ENCODE measurements around the gene SOX12. TPM values are rescaled to one million over a fixed set of nuclear protein-coding genes. Genes with fewer than 3 reads are reported as not detected.

SOX12 gene
- total RNA-seq, 2 experiments from 2014 or later: 11.6 to 11.9 TPM

DNA sequence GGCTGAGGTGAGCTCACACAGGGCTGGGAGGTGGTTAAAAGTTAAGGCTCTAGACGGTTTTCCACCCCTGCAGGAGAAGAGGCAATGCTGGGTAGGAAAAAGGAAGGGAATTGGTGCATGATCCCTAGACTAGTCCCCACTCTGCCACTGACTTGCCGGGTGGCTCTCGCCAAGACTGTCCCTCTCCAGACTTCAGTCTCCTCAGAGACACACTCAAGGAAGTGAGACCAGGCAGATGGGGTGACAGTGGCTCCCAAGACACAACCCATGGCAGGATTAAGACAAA is 47.9 kb upstream of the SOX12 start:
- no peaks in the 10 kb centered on the region for H3K27me3 ChIP-seq (ENCODE audit: control insufficient read depth in 1 of 2, insufficient read depth in 2 of 2, low read length in 2 of 2)
- Mint-ChIP-seq H3K27me3 (no peaks in the 10 kb centered on the region), H3K27ac (no peak overlapping the region), H3K4me1 (ENCODE audit: low read depth) (no peaks in the 10 kb centered on the region), H3K9me3 (no peaks in the 10 kb centered on the region), H3K4me3 (no peak overlapping the region), H3K36me3 (ENCODE audit: low read depth) (peaks cover 6% of the 10 kb centered on the region)
- ATAC-seq (ENCODE audit: poor library complexity) (no peak), DNase-seq (no peak)
- H3K27ac ChIP-seq (ENCODE audit: low read depth in 1 of 2, low read length in 2 of 2): no peak overlapping the region
- no peaks in the 10 kb centered on the region for H3K9me3 ChIP-seq (ENCODE audit: control insufficient read depth in 1 of 2, insufficient read depth in 1 of 2, low read length in 2 of 2)
- H3K36me3 ChIP-seq (ENCODE audit: insufficient read depth, low read length): peaks cover 7% of the 10 kb centered on the region
- H3K4me1 ChIP-seq (ENCODE audit: insufficient read depth, low read length): no peaks in the 10 kb centered on the region
- no peak overlapping the region for H3K4me3 ChIP-seq (ENCODE audit: low read length)
- no peak for TF ChIP-seq CTCF (IDR thresholded peaks at IDR 0.05)
- POLR2A ChIA-PET: no interaction called here
- CTCF ChIA-PET: no interaction called here
- intact Hi-C loops (cut with DNase I, micrococcal nuclease): no loop called here

- H3K27me3 ChIP-seq (ENCODE audit: control insufficient read depth in 1 of 2, insufficient read depth in 2 of 2, low read length in 2 of 2): no peaks in the 10 kb centered on the region
- no peak for TF ChIP-seq CTCF (IDR thresholded peaks at IDR 0.05)
- H3K27ac ChIP-seq (ENCODE audit: low read depth in 1 of 2, low read length in 2 of 2): no peak overlapping the region
- Mint-ChIP-seq H3K27me3 (no peaks in the 10 kb centered on the region), H3K27ac (no peak overlapping the region), H3K36me3 (ENCODE audit: low read depth) (peaks cover 6% of the 10 kb centered on the region), H3K9me3 (no peaks in the 10 kb centered on the region), H3K4me1 (ENCODE audit: low read depth) (no peaks in the 10 kb centered on the region), H3K4me3 (no peak overlapping the region)
- no peak for ATAC-seq (ENCODE audit: poor library complexity)
- H3K4me3 ChIP-seq (ENCODE audit: low read length): no peak overlapping the region
- intact Hi-C loops (cut with DNase I, micrococcal nuclease): no loop called here
- no peak for DNase-seq
- no peaks in the 10 kb centered on the region for H3K9me3 ChIP-seq (ENCODE audit: control insufficient read depth in 1 of 2, insufficient read depth in 1 of 2, low read length in 2 of 2)
- ChIA-PET CTCF (no interaction called here), POLR2A (no interaction called here)
- H3K36me3 ChIP-seq (ENCODE audit: insufficient read depth, low read length): peaks cover 7% of the 10 kb centered on the region
- H3K4me1 ChIP-seq (ENCODE audit: insufficient read depth, low read length): no peaks in the 10 kb centered on the region
These were observed 47.2 kb upstream of the SOX12 start for GRCh38 chr20:278181-278580.

- Histone ChIP-seq H3K27me3 (ENCODE audit: control insufficient read depth in 1 of 2, insufficient read depth in 2 of 2, low read length in 2 of 2) (no peaks in the 10 kb centered on the region), H3K4me3 (ENCODE audit: low read length) (no peak overlapping the region), H3K27ac (ENCODE audit: low read depth in 1 of 2, low read length in 2 of 2) (no peak overlapping the region), H3K36me3 (ENCODE audit: insufficient read depth, low read length) (peaks cover 7% of the 10 kb centered on the region), H3K9me3 (ENCODE audit: control insufficient read depth in 1 of 2, insufficient read depth in 1 of 2, low read length in 2 of 2) (no peaks in the 10 kb centered on the region), H3K4me1 (ENCODE audit: insufficient read depth, low read length) (no peaks in the 10 kb centered on the region)
- DNase-seq (peak in 1 of 14 experiments; percentile 58), ATAC-seq (ENCODE audit: poor library complexity) (no peak)
- CTCF ChIA-PET: no interaction called here
- POLR2A ChIA-PET: no interaction called here
- no peak overlapping the region for H3K4me3 Mint-ChIP-seq
- H3K36me3 Mint-ChIP-seq (ENCODE audit: low read depth): peaks cover 6% of the 10 kb centered on the region
- H3K4me1 Mint-ChIP-seq (ENCODE audit: low read depth): no peaks in the 10 kb centered on the region
- no peak overlapping the region for H3K27ac Mint-ChIP-seq
- TF ChIP-seq CTCF (IDR thresholded peaks at IDR 0.05): no peak
- intact Hi-C loops (cut with DNase I, micrococcal nuclease): no loop called here
- no peaks in the 10 kb centered on the region for H3K27me3 Mint-ChIP-seq
- H3K9me3 Mint-ChIP-seq: no peaks in the 10 kb centered on the region
These were observed 46.5 kb upstream of the SOX12 start for GRCh38 chr20:278607-279571.

Data from CD4-positive, alpha-beta T cell (primary cell).